ENCODE results near the gene ANKRD27.
"Not testable (repeated sequence)": the region's sequence is repeated elsewhere in the genome, so short reads cannot be mapped to it uniquely, and the experiment has no call there.

The ANKRD27 gene

GRCh38 chr19:32674931-32675719 is at the start of gene ANKRD27:
Gene ANKRD27 (minus strand): TSS chr19:32675180. CDS start chr19:32659015, 16,165 bp downstream.
- peak; percentile 97 to 98 for DNase-seq

GRCh38 chr19:32720936-32721250 is 45.9 kb upstream of the ANKRD27 start:
- DNase-seq, result no peak

- DNase-seq, result no peak
Observed at GRCh38 chr19:32720216-32720935, 45.4 kb upstream of the ANKRD27 start.

DNA sequence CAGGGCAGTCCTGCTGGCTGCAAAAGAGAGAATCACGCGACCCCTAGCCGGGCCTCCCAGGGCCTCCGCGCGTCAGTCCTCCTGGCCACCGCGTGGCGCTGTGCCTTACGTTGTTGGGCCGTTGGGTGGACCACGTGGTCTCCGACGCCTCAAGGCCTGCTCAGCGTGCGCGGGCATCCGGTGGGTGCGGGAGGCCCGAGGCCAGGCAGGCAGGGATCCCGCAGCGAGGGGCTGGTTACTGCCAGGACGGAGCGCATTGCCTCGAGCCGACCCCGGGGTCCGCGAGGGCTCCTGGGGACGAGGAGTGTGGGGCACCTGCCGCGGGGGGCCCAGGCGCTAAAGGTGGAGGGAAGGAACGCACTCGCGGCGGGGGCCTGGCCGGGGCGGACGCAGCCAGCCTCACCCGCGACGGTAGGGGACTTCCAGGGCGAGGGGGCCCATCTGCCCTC is 44.7 kb upstream of the ANKRD27 start, which contains the start of gene TDRD12:
Gene TDRD12 (plus strand): TSS at position 157 of the 449 bp plus-strand sequence. CDS start 306 bp downstream, outside the sequence.
- no peak for DNase-seq

DNA sequence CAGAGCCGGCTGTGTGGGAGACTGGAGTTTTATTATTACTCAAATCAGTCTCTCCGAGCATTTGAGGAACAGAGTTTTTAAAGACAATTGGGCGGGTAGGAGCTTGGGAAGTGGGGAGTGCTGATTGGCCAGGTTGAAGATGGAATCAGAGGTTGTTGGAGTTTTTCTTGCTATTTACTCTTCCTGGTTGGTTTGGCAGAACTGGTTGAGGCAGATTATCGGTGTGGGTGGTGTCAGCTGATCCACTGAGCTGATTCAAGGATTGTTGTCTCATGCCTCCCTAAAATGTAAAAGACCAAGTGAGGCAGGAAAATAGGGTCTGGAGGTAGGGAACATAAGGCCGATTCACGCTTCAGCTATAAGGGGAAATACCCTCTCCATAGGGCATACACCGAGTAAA is 43.3 kb upstream of the ANKRD27 start:
- DNase-seq, result no peak

- no peak for DNase-seq
Observed at GRCh38 chr19:32717496-32717895, 42.5 kb upstream of the ANKRD27 start.

DNA sequence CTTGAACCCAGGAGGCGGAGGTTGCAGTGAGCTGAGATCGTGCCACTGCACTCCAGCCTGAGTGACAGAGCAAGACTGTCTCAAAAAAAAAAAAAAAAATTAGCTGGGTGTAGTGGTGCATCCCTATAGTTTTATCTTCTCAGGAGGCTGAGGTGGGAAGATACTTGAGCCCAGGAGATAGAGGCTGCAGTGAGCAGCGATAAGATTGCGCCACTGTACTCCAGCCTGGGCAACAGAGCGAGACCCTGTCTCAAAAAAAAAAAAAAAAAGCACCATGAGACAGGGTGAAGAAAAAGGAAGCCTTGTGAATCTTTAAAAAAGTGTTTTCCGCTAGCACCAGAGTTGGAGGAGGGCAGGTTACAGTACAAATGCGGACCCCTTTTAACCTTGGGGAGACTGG is 41.2 kb upstream of the ANKRD27 start:
- not testable (repeated sequence) for DNase-seq

DNA sequence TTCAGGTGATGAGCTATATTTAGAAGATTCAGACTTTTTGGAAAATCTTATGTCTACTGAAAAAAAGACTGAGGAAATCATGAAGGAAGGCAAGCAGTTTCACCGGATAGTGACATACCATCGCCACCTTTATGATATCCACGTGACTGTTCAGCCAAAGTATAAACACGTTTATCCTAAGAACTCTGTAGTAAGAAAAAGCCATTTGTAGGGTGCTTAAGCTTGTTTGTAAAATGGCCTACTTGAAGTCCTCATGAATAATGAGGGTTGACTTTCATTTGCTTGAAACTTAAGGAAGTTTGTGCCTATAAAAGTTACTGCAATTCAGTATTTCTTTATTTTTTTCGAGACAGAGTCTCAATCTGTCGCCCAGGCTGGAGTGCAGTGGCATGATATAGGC is 36.8 kb upstream of the ANKRD27 start:
- no peak for DNase-seq

DNA sequence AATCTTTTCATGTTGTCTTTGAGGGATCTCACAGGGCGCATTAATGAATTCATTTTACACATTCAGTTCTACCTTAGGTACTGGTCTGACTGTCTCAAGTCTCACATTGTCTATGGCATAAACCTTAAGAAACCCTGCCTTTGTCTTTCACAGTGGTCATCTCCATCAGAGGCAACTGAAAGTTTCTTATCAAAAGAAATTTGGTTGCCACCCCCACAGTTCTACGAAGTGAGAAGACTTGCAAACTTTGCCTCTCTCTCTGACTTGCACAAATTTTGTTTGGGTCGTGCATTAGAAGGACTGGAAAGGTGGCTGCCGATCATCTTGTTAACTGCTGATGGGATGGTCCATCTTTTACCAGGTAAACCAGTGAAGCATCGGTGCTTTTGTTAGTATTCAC is 34.1 kb upstream of the ANKRD27 start:
- no peak for DNase-seq

GRCh38 chr19:32708457-32708856 is 33.5 kb upstream of the ANKRD27 start:
- DNase-seq, result peak in 1 of 2 donors; percentile 31

- DNase-seq, result not testable (repeated sequence)
Observed at GRCh38 chr19:32704006-32704405, 29.0 kb upstream of the ANKRD27 start.

- no peak for DNase-seq
Observed at GRCh38 chr19:32702010-32702409, 27.0 kb upstream of the ANKRD27 start.

DNA sequence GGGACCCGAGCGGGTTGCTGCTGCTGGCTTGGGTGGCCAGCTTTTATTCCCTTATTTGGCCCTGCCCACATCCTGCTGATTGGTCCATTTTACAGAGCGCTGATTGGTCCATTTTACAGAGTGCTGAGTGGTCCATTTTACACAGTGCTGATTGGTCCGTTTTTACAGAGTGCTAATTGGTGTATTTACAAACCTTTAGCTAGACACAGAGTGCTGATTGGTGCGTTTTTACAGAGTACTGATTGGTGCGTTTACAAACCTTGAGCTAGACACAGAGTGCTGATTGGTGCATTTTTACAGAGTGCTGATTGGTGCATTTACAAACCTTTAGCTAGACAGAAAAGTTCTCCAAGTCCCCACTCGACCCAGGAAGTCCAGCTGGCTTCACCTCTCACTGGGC is 25.1 kb upstream of the ANKRD27 start:
- DNase-seq, result not testable (repeated sequence)

DNA sequence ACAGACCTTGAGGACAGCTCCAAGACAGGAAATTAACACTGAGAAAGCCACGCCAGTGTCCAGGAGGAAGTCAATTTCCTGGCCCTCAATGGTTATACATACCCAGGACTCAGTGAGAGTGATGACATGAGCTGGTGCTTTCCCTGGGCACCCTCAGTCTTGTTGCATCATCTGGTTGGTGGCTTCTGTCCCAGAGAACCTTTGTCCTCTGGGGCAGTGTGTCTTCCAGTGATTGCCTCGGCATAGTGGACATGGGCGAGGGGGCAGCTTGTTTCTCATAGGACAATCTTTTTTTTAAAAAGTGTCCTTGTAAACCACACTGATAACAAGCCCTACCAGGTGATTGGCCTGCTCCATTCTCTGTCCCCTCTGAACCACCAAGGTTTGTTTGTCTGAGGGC is 21.8 kb upstream of the ANKRD27 start:
- not testable (repeated sequence) for DNase-seq

GRCh38 chr19:32695506-32695905 is 20.5 kb upstream of the ANKRD27 start:
- not testable (repeated sequence) for DNase-seq

DNA sequence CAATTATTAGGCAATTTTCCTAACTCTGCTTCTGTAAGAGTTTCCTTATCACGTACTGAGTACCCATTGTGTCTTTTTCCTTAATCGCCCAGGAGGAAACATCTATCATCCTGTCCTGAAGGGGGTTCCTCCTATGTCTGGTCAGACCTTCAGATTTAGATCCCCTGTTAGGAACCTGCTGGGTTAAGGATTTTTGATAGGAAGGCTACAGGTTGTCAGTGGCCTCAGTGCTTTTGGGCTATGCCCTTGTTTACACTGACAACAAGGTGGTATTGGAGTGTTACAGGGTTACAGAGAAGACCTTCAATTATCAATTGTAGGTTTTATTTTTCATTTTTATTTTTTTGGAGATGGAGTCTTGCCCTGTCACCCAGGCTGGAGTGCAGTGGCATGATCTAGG is 19.9 kb upstream of the ANKRD27 start:
- not testable (repeated sequence) for DNase-seq

- not testable (repeated sequence) for DNase-seq
Observed at GRCh38 chr19:32694316-32694715, 19.3 kb upstream of the ANKRD27 start.

DNA sequence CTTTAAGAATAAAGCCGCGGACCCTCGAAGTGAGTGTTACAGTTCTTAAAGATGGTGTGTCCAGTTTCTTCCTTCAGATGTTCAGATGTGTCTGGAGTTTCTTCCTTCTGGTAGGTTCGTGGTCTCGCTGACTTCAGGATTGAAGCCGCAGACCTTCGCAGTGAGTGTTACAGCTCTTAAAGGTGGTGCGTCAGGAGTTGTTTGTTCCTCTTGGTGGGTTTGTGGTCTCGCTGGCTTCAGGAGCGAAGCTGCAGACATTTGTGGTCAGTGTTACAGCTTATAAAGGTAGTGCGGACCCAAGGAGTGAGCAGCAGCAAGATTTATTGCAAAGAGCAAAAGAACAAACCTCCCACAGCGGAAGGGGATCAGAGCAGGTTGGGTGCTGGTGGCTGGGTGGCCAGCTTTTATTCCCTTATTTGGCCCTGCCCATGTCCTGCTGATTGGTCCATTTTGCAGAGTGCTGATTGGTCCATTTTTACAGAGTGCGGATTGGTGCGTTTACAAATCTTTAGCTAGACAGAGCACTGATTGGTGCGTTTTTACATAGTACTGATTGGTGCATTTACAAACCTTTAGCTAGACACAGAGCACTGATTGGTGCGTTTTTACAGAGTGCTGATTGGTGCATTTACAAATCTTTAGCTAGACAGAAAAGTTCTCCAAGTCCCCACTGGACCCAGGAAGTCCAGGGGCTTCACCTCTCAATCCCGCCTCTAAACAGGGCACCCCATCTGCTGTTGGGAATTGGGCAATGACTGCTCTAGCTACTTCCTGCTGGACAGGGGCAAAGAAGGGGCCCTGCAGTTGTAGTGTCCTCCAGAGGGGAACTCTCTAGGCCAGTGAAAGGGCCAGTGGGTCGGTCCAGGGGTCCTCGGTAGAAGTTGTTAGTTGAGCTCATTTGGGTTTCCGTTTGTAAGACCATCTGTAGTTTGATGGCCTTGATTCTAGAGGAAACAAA is 18.4 kb upstream of the ANKRD27 start:
- DNase-seq, result peak; percentile 52 to 62

GRCh38 chr19:32692727-32693061 is 17.7 kb upstream of the ANKRD27 start:
- no peak for DNase-seq

DNA sequence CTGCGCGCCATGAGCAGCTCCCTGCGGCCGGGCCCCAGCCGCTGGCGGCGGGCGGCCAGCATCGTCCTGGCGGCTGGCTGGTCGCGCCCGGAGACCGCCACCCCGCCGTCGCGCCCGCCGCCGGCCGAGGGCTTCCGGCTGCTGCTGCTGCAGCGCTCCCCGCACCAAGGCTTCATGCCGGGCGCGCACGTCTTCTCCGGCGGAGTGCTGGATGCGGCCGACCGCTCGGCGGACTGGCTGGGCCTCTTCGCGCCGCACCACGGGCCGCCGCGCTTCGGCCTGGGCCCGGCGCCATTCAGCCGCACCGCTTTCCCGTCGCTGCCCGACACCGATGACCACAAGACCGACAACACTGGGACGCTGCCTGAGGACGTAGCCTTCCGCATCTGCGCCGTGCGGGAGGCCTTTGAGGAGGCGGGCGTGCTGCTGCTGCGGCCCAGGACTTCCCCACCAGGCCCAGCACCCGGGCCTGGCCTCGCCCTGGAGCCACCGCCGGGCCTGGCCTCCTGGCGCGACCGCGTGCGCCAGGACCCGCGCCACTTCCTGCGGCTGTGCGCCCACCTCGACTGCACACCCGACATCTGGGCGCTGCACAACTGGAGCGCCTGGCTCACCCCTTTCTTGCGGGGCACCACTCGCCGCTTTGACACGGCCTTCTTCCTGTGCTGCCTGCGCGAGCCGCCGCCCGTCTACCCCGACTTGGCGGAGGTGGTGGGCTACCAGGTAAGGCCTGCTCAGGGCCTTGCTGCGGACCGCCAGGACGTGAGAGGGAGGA is 17.2 kb upstream of the ANKRD27 start:
- DNase-seq, result peak; percentile 53 to 57

- DNase-seq, result peak; percentile 70 to 79
Observed at GRCh38 chr19:32691291-32691951, 16.4 kb upstream of the ANKRD27 start, which contains the start of gene NUDT19. Gene NUDT19 (plus strand): TSS chr19:32691821. CDS start chr19:32691961, 140 bp downstream.

All from CD4-positive, alpha-beta T cell treated with Interferon alpha-2 for 1 hour (primary cell).